GM06990 (cell line): ENCODE results near the gene ATP6AP1.

Source experiments
- DNase-seq: peaks from one replicate; pipeline ENCODE4 v3.0.0-alpha.2; 2011; ENCODE audit not compliant: insufficient read length; ENCODE audit errors: extremely low read depth
- H3K27me3 ChIP-seq: replicated peaks from 2 replicates; pipeline ENCODE4 v1.6.0; 2011; ENCODE audit warnings: low read length; ENCODE audit not compliant: control insufficient read depth, insufficient read depth
- H3K36me3 ChIP-seq: 2 replicates; pipeline ENCODE4 v1.5.1; 2011; ENCODE audit warnings: low read length; ENCODE audit not compliant: control insufficient read depth, insufficient read depth
- H3K4me3 ChIP-seq: replicated peaks from 2 replicates; pipeline ENCODE4 v1.5.1; 2011; ENCODE audit warnings: low read depth, mild to moderate bottlenecking, control low read depth, low read length
- TF ChIP-seq, protein P1 (sequence below): IDR thresholded peaks from 2 replicates; pipeline ENCODE4 v1.5.1; 2011; ENCODE audit warnings: low read length, control low read depth, mild to moderate bottlenecking, inconsistent platforms; ENCODE audit not compliant: insufficient read depth, poor library complexity, severe bottlenecking

ATP6AP1 gene

GRCh38 chrX:154483325-154483724, 54.8 kb downstream of the ATP6AP1 start:
- TF ChIP-seq, protein P1, sequence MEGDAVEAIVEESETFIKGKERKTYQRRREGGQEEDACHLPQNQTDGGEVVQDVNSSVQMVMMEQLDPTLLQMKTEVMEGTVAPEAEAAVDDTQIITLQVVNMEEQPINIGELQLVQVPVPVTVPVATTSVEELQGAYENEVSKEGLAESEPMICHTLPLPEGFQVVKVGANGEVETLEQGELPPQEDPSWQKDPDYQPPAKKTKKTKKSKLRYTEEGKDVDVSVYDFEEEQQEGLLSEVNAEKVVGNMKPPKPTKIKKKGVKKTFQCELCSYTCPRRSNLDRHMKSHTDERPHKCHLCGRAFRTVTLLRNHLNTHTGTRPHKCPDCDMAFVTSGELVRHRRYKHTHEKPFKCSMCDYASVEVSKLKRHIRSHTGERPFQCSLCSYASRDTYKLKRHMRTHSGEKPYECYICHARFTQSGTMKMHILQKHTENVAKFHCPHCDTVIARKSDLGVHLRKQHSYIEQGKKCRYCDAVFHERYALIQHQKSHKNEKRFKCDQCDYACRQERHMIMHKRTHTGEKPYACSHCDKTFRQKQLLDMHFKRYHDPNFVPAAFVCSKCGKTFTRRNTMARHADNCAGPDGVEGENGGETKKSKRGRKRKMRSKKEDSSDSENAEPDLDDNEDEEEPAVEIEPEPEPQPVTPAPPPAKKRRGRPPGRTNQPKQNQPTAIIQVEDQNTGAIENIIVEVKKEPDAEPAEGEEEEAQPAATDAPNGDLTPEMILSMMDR = no peak
- Histone ChIP-seq H3K4me3 (no peak overlapping the region), H3K36me3 (peaks cover 5% of the 10 kb centered on the region), H3K27me3 (no peaks in the 10 kb centered on the region)
- DNase-seq = no peak

- Histone ChIP-seq H3K27me3 (no peaks in the 10 kb centered on the region), H3K36me3 (peaks cover 6% of the 10 kb centered on the region), H3K4me3 (no peak overlapping the region)
- TF ChIP-seq, protein P1 = no peak
- no peak for DNase-seq
Measured at GRCh38 chrX:154484255-154485149, 56.0 kb downstream of the ATP6AP1 start.

GRCh38 chrX:154485150-154486051, 56.9 kb downstream of the ATP6AP1 start:
- Histone ChIP-seq H3K4me3 (peak overlapping the region; percentile 73), H3K27me3 (no peaks in the 10 kb centered on the region), H3K36me3 (peaks cover 6% of the 10 kb centered on the region)
- TF ChIP-seq, protein P1 = no peak
- DNase-seq = no peak

GRCh38 chrX:154486052-154486395, 57.5 kb downstream of the ATP6AP1 start:
- Histone ChIP-seq H3K36me3 (peaks cover 6% of the 10 kb centered on the region), H3K4me3 (peak overlapping the region; percentile 73), H3K27me3 (no peaks in the 10 kb centered on the region)
- TF ChIP-seq, protein P1 = no peak
- DNase-seq = peak; percentile 52
